Neural cell (in vitro differentiated cells): ENCODE measurements around the gene PTGR3.

ENCODE experiments used
- EP300 ChIP-seq: fragments of 450-650 bp; conservative IDR thresholded peaks from 2 replicates; pipeline ENCODE4 v1.6.1; 2014; ENCODE audit warnings: antibody characterized with exemption, mild to moderate bottlenecking, moderate library complexity; ENCODE audit not compliant: poor library complexity, severe bottlenecking
- EZH2 ChIP-seq: fragments of 200-600, 300-800 bp; shearing (Covaris generic), sonication (generic); IDR thresholded peaks from 2 replicates; pipeline ENCODE4 v1.6.1; 2014; ENCODE audit warnings: antibody characterized with exemption, low read length, borderline replicate concordance, mild to moderate bottlenecking; ENCODE audit not compliant: insufficient read depth, poor library complexity, severe bottlenecking
- RAD21 ChIP-seq: fragments of 450-650 bp; conservative IDR thresholded peaks from 2 replicates; pipeline ENCODE4 v1.6.1; 2014; ENCODE audit warnings: antibody characterized with exemption, mild to moderate bottlenecking, moderate library complexity
- SMC3 ChIP-seq: fragments of 450-650 bp; conservative IDR thresholded peaks from 2 replicates; pipeline ENCODE4 v1.6.1; 2014; ENCODE audit warnings: antibody characterized with exemption, mild to moderate bottlenecking, moderate library complexity; ENCODE audit not compliant: poor library complexity
- TAF1 ChIP-seq: IDR thresholded peaks from 2 replicates; pipeline ENCODE4 v1.6.1; 2012; ENCODE audit warnings: low read depth
- TF ChIP-seq, protein P1 (sequence below): fragments of 450-650 bp; IDR thresholded peaks from 2 replicates; pipeline ENCODE4 v1.5.1; 2014; ENCODE audit warnings: antibody characterized with exemption, mild to moderate bottlenecking, moderate library complexity; ENCODE audit not compliant: poor library complexity, severe bottlenecking
- TF ChIP-seq, protein P2 (sequence below): IDR thresholded peaks from 2 replicates; pipeline ENCODE4 v1.6.1; 2012; ENCODE audit warnings: borderline replicate concordance

DNA sequence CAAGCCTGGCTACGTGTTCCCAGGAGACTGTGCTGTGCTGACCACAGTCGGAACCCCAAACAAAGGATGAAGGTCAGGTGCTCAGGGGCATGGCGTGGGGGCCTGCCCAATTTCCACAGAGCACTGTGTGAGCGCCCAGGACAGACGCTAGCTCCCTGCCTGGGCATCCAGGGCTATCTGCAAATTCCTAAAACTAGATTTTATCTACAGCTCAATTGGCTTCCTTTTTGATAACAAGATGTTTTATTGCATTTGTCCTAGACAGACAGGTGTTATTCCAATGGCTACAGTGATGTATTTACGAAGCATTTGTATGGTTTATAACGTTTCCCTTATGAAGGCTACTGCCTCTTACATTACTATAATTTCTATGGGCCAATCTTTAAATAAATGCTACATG lies 16.0 kb downstream of the PTGR3 start:
- TF ChIP-seq, protein P1, sequence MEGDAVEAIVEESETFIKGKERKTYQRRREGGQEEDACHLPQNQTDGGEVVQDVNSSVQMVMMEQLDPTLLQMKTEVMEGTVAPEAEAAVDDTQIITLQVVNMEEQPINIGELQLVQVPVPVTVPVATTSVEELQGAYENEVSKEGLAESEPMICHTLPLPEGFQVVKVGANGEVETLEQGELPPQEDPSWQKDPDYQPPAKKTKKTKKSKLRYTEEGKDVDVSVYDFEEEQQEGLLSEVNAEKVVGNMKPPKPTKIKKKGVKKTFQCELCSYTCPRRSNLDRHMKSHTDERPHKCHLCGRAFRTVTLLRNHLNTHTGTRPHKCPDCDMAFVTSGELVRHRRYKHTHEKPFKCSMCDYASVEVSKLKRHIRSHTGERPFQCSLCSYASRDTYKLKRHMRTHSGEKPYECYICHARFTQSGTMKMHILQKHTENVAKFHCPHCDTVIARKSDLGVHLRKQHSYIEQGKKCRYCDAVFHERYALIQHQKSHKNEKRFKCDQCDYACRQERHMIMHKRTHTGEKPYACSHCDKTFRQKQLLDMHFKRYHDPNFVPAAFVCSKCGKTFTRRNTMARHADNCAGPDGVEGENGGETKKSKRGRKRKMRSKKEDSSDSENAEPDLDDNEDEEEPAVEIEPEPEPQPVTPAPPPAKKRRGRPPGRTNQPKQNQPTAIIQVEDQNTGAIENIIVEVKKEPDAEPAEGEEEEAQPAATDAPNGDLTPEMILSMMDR = no peak
- TF ChIP-seq TAF1 (no peak), SMC3 (no peak), EP300 (no peak), RAD21 (no peak), EZH2 (no peak)
- TF ChIP-seq, protein P2, sequence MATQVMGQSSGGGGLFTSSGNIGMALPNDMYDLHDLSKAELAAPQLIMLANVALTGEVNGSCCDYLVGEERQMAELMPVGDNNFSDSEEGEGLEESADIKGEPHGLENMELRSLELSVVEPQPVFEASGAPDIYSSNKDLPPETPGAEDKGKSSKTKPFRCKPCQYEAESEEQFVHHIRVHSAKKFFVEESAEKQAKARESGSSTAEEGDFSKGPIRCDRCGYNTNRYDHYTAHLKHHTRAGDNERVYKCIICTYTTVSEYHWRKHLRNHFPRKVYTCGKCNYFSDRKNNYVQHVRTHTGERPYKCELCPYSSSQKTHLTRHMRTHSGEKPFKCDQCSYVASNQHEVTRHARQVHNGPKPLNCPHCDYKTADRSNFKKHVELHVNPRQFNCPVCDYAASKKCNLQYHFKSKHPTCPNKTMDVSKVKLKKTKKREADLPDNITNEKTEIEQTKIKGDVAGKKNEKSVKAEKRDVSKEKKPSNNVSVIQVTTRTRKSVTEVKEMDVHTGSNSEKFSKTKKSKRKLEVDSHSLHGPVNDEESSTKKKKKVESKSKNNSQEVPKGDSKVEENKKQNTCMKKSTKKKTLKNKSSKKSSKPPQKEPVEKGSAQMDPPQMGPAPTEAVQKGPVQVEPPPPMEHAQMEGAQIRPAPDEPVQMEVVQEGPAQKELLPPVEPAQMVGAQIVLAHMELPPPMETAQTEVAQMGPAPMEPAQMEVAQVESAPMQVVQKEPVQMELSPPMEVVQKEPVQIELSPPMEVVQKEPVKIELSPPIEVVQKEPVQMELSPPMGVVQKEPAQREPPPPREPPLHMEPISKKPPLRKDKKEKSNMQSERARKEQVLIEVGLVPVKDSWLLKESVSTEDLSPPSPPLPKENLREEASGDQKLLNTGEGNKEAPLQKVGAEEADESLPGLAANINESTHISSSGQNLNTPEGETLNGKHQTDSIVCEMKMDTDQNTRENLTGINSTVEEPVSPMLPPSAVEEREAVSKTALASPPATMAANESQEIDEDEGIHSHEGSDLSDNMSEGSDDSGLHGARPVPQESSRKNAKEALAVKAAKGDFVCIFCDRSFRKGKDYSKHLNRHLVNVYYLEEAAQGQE = no peak
